OCI-LY1 (cell line): Measurements from ENCODE around the gene ATP8A1.

Experiments used
- H2AFZ ChIP-seq: fragments of 200-600 bp; sonication (generic), shearing (Covaris generic); 2 replicates; pipeline ENCODE4 v1.6.0; 2014; ENCODE audit warnings: antibody characterized with exemption, mild to moderate bottlenecking, low read length
- H3F3A ChIP-seq: fragments of 200-600 bp; sonication (generic), shearing (Covaris generic); 2 replicates; pipeline ENCODE4 v1.6.0; 2014; ENCODE audit warnings: mild to moderate bottlenecking, antibody characterized with exemption, low read length, moderate library complexity; ENCODE audit not compliant: insufficient read depth
- H3K27ac ChIP-seq: fragments of 200-600 bp; sonication (generic); 2 replicates; pipeline ENCODE4 v1.5.1; 2014; ENCODE audit warnings: low read length, mixed run types, mild to moderate bottlenecking, low read depth; ENCODE audit not compliant: poor library complexity, severe bottlenecking
- H3K27me3 ChIP-seq: fragments of 200-600 bp; sonication (generic); 2 replicates; pipeline ENCODE4 v1.6.0; 2014; ENCODE audit warnings: antibody characterized with exemption, mild to moderate bottlenecking, low read length, moderate library complexity; ENCODE audit not compliant: insufficient read depth
- H3K36me3 ChIP-seq: fragments of 200-600 bp; sonication (generic); 2 replicates; pipeline ENCODE4 v1.6.1; 2014; ENCODE audit warnings: mild to moderate bottlenecking, antibody characterized with exemption, low read length, moderate library complexity, mixed read lengths; ENCODE audit not compliant: insufficient read depth
- H3K4me1 ChIP-seq: fragments of 200-600 bp; sonication (generic); 2 replicates; pipeline ENCODE4 v1.5.1; 2014; ENCODE audit warnings: mild to moderate bottlenecking, low read length, moderate library complexity; ENCODE audit not compliant: insufficient read depth, severe bottlenecking
- H3K4me2 ChIP-seq: fragments of 200-600 bp; sonication (generic), shearing (Covaris generic); 2 replicates; pipeline ENCODE4 v1.6.1; 2014; ENCODE audit warnings: low read length
- H3K4me3 ChIP-seq: fragments of 200-600 bp; sonication (generic); 2 replicates; pipeline ENCODE4 v1.5.1; 2014; ENCODE audit warnings: low read length, low read depth, mild to moderate bottlenecking, mixed read lengths; ENCODE audit not compliant: poor library complexity, severe bottlenecking
- H3K79me2 ChIP-seq: fragments of 200-600 bp; shearing (Covaris generic); 2 replicates; pipeline ENCODE4 v1.6.1; 2016; ENCODE audit warnings: mixed run types, low read length, mixed read lengths; ENCODE audit not compliant: insufficient read depth
- H3K9ac ChIP-seq: fragments of 200-600 bp; sonication (generic), shearing (Covaris generic); 2 replicates; pipeline ENCODE4 v1.6.1; 2014; ENCODE audit warnings: mild to moderate bottlenecking, low read length, mixed read lengths
- H3K9me2 ChIP-seq: fragments of 200-600 bp; sonication (generic), shearing (Covaris generic); 2 replicates; pipeline ENCODE4 v1.6.1; 2014; ENCODE audit warnings: low read depth, mild to moderate bottlenecking, low read length, mixed read lengths
- H3K9me3 ChIP-seq: fragments of 200-600 bp; shearing (Covaris generic); 2 replicates; pipeline ENCODE4 v1.6.1; 2014; ENCODE audit warnings: low read length, mixed read lengths
- H4K20me1 ChIP-seq: fragments of 200-600 bp; sonication (generic), shearing (Covaris generic); 2 replicates; pipeline ENCODE4 v1.6.0; 2016; ENCODE audit warnings: mild to moderate bottlenecking, low read length; ENCODE audit not compliant: insufficient read depth
- CTCF ChIP-seq: fragments of 200-600 bp; sonication (generic), shearing (Covaris generic); IDR thresholded peaks from 2 replicates; pipeline ENCODE4 v1.5.1; 2017; ENCODE audit warnings: mild to moderate bottlenecking, antibody characterized with exemption, low read length, moderate library complexity, mixed read lengths
- EZH2 ChIP-seq: fragments of 200-600 bp; sonication (generic), shearing (Covaris generic); IDR thresholded peaks from 2 replicates; pipeline ENCODE4 v1.8.0; 2017; ENCODE audit warnings: borderline replicate concordance, mixed run types, mild to moderate bottlenecking, antibody characterized with exemption, low read length, moderate library complexity, mixed read lengths

ATP8A1 gene

GRCh38 chr4:42644897-42645296 lies 12.0 kb downstream of the ATP8A1 start:
- Histone ChIP-seq H3K9me2 (no peaks in the 10 kb centered on the region), H3K9me3 (no peaks in the 10 kb centered on the region), H3K4me1 (peaks cover 81% of the 10 kb centered on the region), H3K27ac (no peak overlapping the region), H2AFZ (no peak overlapping the region), H3K4me2 (peak overlapping the region; percentile 68; the same call in 1 of the 2 replicates), H3K9ac (no peak overlapping the region), H3K27me3 (no peaks in the 10 kb centered on the region), H3K4me3 (no peak overlapping the region), H3F3A (no peaks in the 10 kb centered on the region), H3K79me2 (peaks cover 59% of the 10 kb centered on the region), H4K20me1 (no peaks in the 10 kb centered on the region), H3K36me3 (no peaks in the 10 kb centered on the region; the same call in 1 of the 2 replicates)
- TF ChIP-seq EZH2 (no peak), CTCF (no peak)

GRCh38 chr4:42643685-42644084 lies 13.2 kb downstream of the ATP8A1 start:
- H4K20me1 ChIP-seq, result no peaks in the 10 kb centered on the region
- peaks cover 93% of the 10 kb centered on the region for H3K4me1 ChIP-seq
- H3F3A ChIP-seq, result no peaks in the 10 kb centered on the region
- H2AFZ ChIP-seq, result no peak overlapping the region
- H3K27ac ChIP-seq, result peak overlapping the region; percentile 29
- H3K36me3 ChIP-seq, result no peaks in the 10 kb centered on the region; the same call in 1 of the 2 replicates
- H3K27me3 ChIP-seq, result no peaks in the 10 kb centered on the region
- H3K79me2 ChIP-seq, result peaks cover 59% of the 10 kb centered on the region
- H3K9me2 ChIP-seq, result no peaks in the 10 kb centered on the region
- no peak for TF ChIP-seq EZH2
- no peak for TF ChIP-seq CTCF
- peak overlapping the region; percentile 68 for H3K4me2 ChIP-seq
- peak overlapping the region; percentile 21 for H3K4me3 ChIP-seq
- no peaks in the 10 kb centered on the region for H3K9me3 ChIP-seq
- peak overlapping the region; percentile 11; the same call in 1 of the 2 replicates for H3K9ac ChIP-seq

GRCh38 chr4:42642845-42643615 lies 13.9 kb downstream of the ATP8A1 start:
- no peaks in the 10 kb centered on the region for H3K9me3 ChIP-seq
- H3K4me1 ChIP-seq, result peaks cover 97% of the 10 kb centered on the region
- peak overlapping the region; percentile 29 for H3K27ac ChIP-seq
- no peak for TF ChIP-seq CTCF
- no peak for TF ChIP-seq EZH2
- no peaks in the 10 kb centered on the region for H3K9me2 ChIP-seq
- no peaks in the 10 kb centered on the region for H4K20me1 ChIP-seq
- peak overlapping the region; percentile 21 for H3K4me3 ChIP-seq
- no peak overlapping the region for H2AFZ ChIP-seq
- H3K36me3 ChIP-seq, result no peaks in the 10 kb centered on the region; the same call in 1 of the 2 replicates
- no peak overlapping the region; the same call in 1 of the 2 replicates for H3K9ac ChIP-seq
- peak overlapping the region; percentile 68 for H3K4me2 ChIP-seq
- H3K27me3 ChIP-seq, result no peaks in the 10 kb centered on the region
- H3F3A ChIP-seq, result no peaks in the 10 kb centered on the region
- H3K79me2 ChIP-seq, result peaks cover 53% of the 10 kb centered on the region
